ENCODE measurements around the gene KRT13.

Gene KRT13

DNA sequence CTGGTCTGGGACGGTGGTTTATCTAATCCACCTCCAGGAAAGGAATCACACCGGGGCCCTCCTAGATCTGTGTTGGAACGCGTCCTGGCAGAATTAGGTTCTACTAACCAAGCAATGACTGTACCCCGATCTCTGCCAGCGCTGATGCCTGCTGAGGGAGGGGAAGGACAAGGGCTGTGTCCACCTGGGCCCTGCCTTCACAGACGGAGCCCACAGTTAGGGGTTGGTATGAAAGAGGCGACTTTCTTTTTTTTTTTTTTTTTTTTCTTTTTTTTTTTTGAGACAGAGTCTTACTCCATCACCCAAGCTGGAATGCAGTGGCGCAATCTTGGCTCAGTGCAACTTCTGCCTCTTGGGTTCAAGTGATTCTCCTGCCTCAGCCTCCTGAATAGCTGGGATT lies 32.6 kb upstream of the KRT13 start:
- DNase-seq (ENCODE audit: low read depth in 3 of 3) = no peak

DNA sequence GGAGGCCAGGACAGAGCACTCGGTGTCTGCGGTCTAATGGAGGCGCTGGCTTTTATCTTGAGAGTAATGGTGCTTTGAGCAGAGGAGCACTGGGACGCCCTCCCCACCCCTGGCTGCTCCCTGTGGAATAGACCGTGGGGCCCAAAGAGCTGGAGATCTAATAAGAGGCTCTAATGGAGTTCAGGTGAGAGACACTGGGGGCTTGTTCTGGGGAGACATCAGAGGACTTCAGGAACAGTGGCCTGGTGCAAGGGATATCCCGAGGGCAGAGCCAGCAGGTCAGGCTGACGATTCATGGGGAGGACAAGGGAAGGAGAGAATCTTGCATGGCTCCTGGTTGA lies 32.2 kb upstream of the KRT13 start:
- no peak for DNase-seq (ENCODE audit: low read depth in 3 of 3)

- no peak for DNase-seq (ENCODE audit: low read depth in 3 of 3)
Observed at GRCh38 chr17:41536741-41537613, 31.6 kb upstream of the KRT13 start.

- DNase-seq (ENCODE audit: low read depth in 3 of 3) = no peak
Observed at GRCh38 chr17:41535764-41536481, 30.5 kb upstream of the KRT13 start.

DNA sequence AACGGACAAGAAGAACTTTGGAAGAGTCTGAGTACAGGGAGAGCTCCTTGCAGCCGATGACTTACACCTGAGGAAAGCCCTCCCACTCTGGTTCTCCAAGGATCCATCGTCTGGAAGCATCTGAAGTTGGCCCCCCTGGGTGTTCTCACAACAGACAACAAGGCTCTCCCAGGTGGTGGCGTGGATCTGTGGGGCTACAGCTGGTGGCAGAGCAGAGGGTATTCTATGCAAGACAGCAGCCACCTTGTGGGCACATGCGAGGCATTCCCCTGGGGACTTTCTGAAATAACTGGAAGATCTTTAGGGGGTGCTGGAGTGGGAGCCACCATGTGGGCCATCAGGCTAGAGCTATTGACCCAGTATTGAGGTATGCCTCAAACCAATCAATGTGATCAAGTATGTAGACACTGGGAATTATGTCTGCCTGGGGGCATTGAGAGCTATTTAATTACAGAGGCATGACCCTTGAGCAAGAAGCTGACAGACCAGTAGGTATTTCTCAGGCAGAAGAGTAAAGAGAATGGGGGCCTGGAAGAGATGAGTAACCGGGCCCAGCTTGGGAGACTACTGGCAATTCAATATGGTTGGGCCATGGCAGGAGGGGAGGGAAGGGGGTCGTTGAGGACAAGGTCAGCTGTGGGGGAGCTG lies 29.6 kb upstream of the KRT13 start:
- no peak for DNase-seq (ENCODE audit: low read depth in 3 of 3)

DNA sequence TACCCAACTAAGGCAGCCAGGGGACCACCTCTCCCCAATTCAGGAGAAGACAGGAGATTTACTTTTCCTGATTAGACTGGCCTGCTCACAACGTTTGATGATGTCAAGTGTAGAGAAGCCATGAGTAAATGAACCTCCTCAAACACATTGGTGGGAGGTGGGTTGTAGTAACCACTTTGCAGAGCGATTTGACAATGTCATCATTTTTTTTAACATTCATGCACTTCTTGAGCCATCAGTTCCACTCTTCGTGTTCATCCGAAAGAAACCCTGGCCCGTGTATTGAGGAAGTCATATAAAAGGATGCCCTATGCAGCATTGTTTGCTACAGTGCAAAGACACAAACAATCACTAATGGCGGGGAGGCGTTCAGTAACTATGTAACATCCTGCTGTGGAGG lies 28.2 kb upstream of the KRT13 start:
- no peak for DNase-seq (ENCODE audit: low read depth in 3 of 3)

- DNase-seq (ENCODE audit: low read depth in 3 of 3) = no peak
Observed at GRCh38 chr17:41532947-41533570, 27.6 kb upstream of the KRT13 start.

- DNase-seq (ENCODE audit: low read depth in 3 of 3) = no peak
Observed at GRCh38 chr17:41531993-41532392, 26.6 kb upstream of the KRT13 start.

DNA sequence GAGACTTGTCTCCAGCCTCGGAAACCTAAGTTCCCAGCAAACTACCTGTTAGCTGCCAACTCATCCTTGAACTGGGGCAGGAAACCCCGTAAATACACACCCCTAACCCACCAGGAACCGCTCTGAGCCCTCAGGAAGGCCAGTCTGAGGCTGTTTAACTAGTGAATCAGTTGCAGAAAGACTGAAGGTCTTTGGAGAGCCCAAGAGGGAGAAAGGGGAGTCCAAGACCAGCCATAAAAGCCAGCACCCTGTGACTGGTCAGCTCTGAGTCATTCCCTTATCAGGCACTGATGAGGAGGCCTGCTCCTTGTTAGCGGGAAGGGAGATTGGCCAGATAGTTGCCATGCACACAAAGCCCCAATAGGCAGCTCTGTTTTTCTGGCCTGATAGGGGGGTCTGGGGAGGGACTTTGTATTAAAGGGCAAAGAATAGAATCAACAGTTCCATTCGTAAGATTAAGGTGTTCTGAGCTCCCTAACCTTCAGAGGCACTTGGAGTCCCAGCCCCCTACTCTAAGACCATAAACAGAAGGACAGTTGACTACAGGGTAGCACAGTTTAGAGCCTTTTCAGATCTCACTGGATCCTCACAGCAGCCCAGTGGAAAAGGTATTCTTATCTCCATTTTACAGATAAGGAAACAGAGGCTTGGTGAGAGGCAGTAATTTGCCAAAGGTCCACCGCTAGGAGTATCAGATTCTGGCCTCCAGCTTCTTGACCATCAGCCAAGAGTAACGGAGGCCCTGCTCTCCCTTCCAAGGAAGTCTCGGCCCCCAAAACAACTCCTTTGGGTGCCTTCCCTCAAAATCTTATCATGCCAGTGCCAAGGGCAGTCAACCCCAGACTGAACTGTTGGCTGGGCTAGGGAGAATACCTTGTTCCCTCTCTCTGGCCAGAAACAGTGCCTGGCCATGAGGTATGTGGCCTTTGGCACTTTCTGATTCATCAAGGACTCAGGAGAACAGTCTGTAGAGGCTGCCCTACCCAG lies 24.9 kb upstream of the KRT13 start:
- no peak for DNase-seq (ENCODE audit: low read depth in 3 of 3)

DNA sequence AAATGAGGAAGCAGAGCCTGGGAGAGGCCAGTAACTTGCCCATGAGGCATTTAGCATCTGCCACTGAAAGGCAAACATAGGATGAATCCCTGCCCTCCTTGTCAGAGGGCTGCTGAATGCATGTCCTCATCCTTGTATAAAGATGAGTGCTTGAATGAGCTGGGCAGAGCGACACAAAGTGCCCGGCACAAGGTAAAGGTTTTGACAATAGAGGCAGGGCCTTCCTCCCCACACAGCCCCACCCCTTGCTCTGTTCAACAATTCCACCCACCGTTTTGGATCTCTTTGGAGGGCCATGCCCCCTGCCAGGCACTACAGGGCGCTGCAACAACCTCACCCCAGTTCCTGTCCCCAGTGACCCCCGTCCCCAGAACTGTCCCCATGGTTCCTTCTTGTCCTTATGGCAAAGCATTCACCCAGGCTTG lies 24.1 kb upstream of the KRT13 start:
- DNase-seq (ENCODE audit: low read depth in 3 of 3) = no peak

- no peak for DNase-seq (ENCODE audit: low read depth in 3 of 3)
Observed at GRCh38 chr17:41528959-41529353, 23.5 kb upstream of the KRT13 start.

DNA sequence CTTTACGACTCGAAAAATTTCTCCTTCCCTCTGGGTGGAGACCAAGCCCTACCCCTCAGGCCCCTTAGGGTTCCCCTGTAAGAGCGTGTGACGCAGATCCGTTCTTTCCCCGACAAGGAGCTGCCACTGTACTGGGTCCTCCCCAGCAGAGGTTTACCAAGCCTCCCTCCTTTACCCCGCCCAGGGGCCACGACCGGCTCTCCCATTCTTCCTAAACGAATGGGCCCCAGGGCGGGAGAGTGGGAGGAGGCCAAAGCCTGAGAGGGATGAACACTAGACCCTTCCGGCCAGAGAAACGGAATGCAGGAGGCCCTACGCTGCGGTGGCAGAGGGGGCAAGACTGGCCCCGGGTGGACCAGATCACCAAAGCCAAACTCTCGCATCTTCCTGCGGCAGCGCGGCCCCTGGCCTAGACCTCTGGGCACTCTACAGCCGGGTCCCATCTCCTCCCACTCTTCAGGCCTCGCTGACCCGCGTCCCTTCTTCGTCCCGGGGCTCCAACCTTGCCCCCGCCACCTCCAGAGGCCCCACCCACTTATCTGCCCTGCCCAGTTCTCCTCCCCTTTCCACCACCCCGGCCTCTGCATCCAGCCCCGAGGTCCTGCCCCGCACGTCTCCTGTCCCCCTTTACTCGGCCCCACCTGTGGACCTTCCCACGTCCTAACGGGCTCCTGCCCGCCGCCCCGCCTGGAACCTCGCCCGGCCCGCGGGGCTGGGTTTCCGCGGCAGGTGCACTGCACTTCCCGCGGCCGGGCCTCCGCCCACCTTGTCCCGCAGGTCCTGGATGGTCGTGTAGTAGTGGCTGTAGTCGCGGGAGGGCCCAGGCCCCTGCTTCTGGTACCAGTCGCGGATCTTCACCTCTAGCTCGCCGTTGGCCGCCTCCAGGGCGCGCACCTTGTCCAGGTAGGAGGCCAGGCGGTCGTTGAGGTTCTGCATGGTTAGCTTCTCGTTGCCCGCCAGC lies 21.9 kb upstream of the KRT13 start:
- no peak for DNase-seq (ENCODE audit: low read depth in 3 of 3)

DNA sequence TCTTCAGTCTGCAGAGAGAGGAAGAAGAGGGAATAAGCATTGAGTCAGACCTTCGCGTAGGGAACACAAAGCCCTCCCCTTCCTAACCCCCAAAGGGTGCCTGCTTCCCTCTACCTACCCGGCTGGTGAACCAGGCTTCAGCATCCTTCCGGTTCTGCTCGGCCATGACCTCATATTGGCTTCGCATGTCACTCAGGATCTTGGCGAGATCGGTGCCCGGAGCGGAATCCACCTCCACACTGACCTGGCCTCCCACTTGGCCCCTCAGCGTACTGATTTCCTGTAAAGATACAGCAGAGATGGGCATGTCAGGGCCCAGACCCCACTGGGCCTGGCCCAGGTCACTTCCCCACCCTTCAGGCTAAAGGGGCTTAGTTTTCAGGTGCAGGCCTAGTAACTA lies 18.8 kb upstream of the KRT13 start:
- DNase-seq (ENCODE audit: low read depth in 3 of 3) = no peak

DNA sequence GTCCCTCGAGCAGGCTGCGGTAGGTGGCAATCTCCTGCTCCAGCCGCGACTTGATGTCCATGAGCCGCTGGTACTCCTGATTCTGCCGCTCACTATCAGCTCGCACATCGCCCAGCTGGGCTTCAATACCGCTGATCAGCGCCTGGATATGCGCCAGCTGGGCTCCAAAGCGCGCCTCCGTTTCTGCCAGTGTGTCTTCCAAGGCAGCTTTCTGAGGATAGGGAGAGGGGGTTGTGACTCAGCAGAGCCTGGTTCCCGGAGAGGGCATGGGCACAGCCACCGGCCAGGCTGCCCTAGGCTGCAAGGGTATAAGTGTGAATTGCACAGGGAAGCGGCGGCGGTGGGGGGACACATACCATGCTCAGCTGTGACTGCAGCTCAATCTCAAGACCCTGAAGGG lies 18.4 kb upstream of the KRT13 start:
- DNase-seq (ENCODE audit: low read depth in 3 of 3) = no peak

DNA sequence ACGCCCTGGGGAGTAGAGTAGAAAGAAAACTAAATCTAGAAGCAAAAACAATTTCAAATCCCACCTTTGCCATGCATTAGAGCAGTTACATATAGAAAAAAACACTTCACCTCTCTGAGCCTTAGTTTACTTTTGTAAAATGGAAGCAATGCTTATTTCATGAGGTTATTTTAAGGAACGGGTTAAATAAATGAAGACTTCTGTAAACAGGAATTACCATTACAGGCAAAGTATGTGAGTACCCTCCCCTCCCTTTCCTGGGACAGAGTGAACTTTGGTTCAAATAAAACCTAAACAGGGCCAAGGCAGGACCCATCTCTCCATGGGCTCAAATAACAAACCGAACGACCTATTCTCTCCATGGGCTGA lies 17.8 kb upstream of the KRT13 start:
- DNase-seq (ENCODE audit: low read depth in 3 of 3) = no peak

DNA sequence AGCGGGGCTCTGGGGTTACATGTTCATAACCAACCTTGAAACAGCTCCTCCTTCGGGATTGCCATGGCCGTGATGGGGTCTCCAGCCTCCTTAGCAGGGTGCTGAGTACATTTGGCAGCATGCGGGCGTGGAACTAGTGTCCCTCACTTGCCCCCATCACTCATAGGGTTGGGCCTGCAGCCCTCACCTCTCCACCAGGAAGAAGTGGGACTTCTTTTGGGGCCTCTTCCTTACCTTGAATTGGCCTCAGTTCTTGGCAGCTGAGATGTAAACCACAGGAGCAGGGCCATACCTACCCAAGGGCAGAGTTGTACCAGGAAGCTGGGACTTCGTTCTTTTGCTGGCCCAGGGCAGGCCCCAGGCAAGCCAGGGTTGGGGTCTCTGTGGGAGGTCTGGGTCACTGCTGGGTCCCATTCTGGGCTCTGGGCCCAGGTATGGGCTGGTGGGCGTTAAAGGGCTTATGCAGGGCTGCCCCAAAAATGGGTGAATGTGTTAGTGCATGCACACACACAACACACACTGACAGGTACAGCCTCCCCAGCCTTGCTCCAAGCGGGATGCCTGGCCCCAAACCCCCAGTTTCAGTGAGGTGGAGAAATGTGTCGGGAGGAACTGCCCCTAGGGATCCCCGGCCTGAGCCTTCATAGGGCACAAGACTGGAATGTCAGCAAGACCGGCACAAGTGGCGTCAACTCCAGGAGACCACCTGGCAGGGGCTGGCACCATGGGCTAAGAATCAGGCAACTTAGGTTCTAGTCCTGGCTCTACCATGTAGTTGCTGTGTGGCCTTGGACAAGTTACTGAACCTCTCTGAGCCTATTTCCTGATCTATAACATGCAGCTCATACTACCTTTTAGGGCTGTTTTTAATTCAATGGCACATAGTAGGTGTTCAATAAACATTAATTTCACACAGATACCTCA lies 17.2 kb upstream of the KRT13 start:
- no peak for DNase-seq (ENCODE audit: low read depth in 3 of 3)

DNA sequence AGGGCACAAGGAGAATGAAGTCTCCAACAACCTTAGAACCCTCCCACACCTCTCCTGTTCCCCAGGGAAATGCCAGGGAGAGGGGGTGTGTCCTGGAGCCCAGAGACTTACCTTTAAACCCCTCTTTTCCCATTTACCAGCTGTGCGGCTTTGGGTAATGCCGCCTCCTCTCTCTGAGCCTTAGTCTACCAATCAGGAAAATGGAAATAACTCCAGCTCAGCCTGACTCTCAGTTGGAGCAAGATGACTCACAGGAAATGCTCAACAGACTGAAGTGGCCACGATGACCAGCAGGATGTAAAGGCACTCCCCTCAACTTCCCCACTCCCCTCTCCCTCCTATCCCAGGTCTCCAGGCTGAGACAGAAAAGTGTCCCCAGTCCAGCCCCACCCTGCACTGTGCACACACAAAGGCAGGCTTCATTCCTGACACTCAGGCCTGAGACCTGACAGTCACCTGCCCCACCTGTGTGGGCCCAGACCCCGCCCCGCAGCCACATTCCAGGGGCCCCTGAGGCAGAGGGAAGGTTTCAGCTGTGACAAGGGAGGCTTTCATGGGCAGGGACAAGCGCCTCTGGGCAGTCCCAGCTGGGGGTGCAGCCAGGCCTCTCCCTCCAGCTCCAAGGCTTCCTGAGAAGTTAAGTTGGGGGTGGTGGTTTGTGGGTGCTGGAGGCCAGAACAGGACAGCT lies 16.3 kb upstream of the KRT13 start:
- no peak for DNase-seq (ENCODE audit: low read depth in 3 of 3)

DNA sequence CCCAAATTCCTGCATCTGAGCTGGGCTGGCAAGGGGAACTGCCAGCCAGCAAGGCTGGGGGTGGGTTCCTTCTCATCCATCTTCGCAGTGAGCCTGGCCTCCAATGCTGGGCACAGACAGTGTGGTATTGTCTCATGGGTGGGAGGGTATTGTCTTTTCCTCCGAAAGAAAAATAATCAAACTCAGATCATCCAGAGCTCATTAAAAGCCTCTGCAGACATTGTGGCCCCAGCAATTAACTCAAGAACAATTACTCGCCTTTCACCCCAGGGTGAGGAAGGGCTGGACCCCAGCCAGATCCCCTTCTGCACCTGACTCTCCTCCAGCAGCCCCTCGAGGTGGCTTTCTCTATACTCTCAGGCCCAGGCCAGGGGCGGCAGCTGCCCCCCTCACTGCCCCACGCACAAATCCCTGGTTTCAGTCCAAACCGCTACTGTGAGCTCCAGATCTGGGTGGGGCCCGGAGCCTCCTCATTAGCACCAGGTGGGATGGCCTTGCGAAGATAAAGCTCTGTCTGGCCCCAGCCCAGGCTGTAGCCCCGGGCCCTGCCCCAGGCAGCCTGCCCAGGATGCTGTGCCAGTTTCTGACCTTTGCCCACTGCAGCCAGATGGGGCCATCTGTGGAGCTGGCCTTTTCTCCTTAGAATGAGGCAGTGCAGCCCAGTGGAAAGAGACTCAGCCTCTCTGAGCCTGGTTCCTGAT lies 15.6 kb upstream of the KRT13 start:
- no peak for DNase-seq (ENCODE audit: low read depth in 3 of 3)
